Fibroblast of villous mesenchyme (primary cell): Measurements from ENCODE around the gene SUPT3H. TPM values are rescaled to one million over a fixed set of nuclear protein-coding genes. Genes with fewer than 3 reads are reported as not detected.
A peak's percentile ranks its signal among the peaks of the same experiment; 100 is the strongest.

ENCODE experiments used
- DNase-seq: peaks from one replicate; pipeline ENCODE4 v3.0.0-alpha.2; 2010; ENCODE audit warnings: low read depth
- H3K4me3 ChIP-seq: 2 replicates; pipeline ENCODE4 v1.5.1; 2011; ENCODE audit warnings: low read depth, mild to moderate bottlenecking, low read length
- CTCF ChIP-seq: IDR thresholded peaks from 2 replicates; pipeline ENCODE4 v1.5.1; 2012; ENCODE audit warnings: low read depth, mild to moderate bottlenecking, low read length; ENCODE audit not compliant: insufficient read depth
- total RNA-seq: library from RNA; depleted of rRNA; stranded (reverse); fragments of >200 nt; gene quantifications from 2 replicates; pipeline ENCODE4 v1.2.3, GENCODE V29; 2012

Gene SUPT3H
- total RNA-seq, 1 donor, result 7.8 TPM

- DNase-seq, result no peak
- no peak for TF ChIP-seq CTCF
- no peak overlapping the region for H3K4me3 ChIP-seq
Measured at GRCh38 chr6:44995486-44996132, 382.1 kb downstream of the SUPT3H start.

- no peak overlapping the region for H3K4me3 ChIP-seq
- no peak for DNase-seq
- TF ChIP-seq CTCF, result no peak
Measured at GRCh38 chr6:44989391-44989790, 388.3 kb downstream of the SUPT3H start.

GRCh38 chr6:44985006-44985405, 392.7 kb downstream of the SUPT3H start:
- no peak for DNase-seq
- no peak overlapping the region for H3K4me3 ChIP-seq
- no peak for TF ChIP-seq CTCF

- H3K4me3 ChIP-seq, result no peak overlapping the region
- no peak for DNase-seq
- no peak for TF ChIP-seq CTCF
Measured at GRCh38 chr6:44983467-44984365, 394.0 kb downstream of the SUPT3H start.

DNA sequence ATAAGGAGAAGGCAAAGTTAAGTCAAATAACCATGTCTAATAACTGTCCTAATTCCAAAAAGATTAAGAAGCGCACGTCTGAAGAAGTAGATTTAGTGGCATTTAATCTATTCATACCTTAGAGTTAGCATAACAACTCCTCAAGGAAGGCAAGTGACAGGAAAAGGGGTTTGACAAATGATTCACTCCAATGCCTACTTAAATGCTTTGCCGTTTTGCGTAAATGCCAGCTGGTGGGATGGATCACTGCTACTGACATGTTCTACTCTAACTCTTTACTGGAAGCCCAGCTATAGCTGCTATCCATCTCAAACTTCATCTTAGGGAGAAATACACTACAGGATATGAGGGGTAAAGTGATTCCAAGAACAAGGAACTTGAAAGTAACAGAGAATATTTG, 396.9 kb downstream of the SUPT3H start:
- no peak overlapping the region for H3K4me3 ChIP-seq
- DNase-seq, result no peak
- TF ChIP-seq CTCF, result no peak

- TF ChIP-seq CTCF, result no peak
- DNase-seq, result peak; percentile 33
- no peak overlapping the region for H3K4me3 ChIP-seq
Measured at GRCh38 chr6:44976677-44977641, 400.8 kb downstream of the SUPT3H start.
